Endodermal cell (in vitro differentiated cells): ENCODE measurements around the gene F7. TPM values are rescaled to one million over a fixed set of nuclear protein-coding genes. Genes with fewer than 3 reads are reported as not detected.

Source experiments
- DNase-seq: peaks from one replicate; pipeline ENCODE4 v3.0.0-alpha.2; 2017
- H3K27ac ChIP-seq: 2 replicates; pipeline ENCODE4 v1.5.1; 2013; ENCODE audit warnings: mild to moderate bottlenecking, low read depth, low read length, moderate library complexity
- H3K27me3 ChIP-seq: 2 replicates; pipeline ENCODE4 v1.6.1; 2013; ENCODE audit warnings: mild to moderate bottlenecking, low read length, moderate library complexity; ENCODE audit not compliant: insufficient read depth, control insufficient read depth, poor library complexity, severe bottlenecking
- H3K36me3 ChIP-seq: 2 replicates; pipeline ENCODE4 v1.7.0; 2013; ENCODE audit warnings: mild to moderate bottlenecking, low read length, moderate library complexity; ENCODE audit not compliant: control insufficient read depth, insufficient read depth
- H3K4me1 ChIP-seq: one replicate; pipeline ENCODE4 v1.7.0; 2013; ENCODE audit warnings: low read length; ENCODE audit not compliant: control insufficient read depth, insufficient read depth
- H3K4me3 ChIP-seq: 2 replicates; pipeline ENCODE4 v1.5.1; 2013; ENCODE audit warnings: mild to moderate bottlenecking, low read length, moderate library complexity
- H3K9ac ChIP-seq: 2 replicates; pipeline ENCODE4 v1.6.1; 2013; ENCODE audit warnings: mild to moderate bottlenecking, low read length, moderate library complexity; ENCODE audit not compliant: poor library complexity, severe bottlenecking; ENCODE audit errors: extremely low read depth
- H3K9me3 ChIP-seq: 2 replicates; pipeline ENCODE4 v1.6.1; 2013; ENCODE audit warnings: mild to moderate bottlenecking, low read length, moderate library complexity; ENCODE audit not compliant: control insufficient read depth
- H3K27ac Mint-ChIP-seq: 2 replicates; pipeline ENCODE4 v1.8.0; 2020; ENCODE audit warnings: mixed read lengths
- H3K27me3 Mint-ChIP-seq: 2 replicates; pipeline ENCODE4 v1.8.0; 2021; ENCODE audit warnings: mild to moderate bottlenecking, mixed read lengths; ENCODE audit not compliant: insufficient read depth
- H3K36me3 Mint-ChIP-seq: 2 replicates; pipeline ENCODE4 v1.8.0; 2020; ENCODE audit warnings: low read depth, mixed read lengths
- H3K4me1 Mint-ChIP-seq: 2 replicates; pipeline ENCODE4 v1.8.0; 2020; ENCODE audit warnings: mixed read lengths
- H3K4me3 Mint-ChIP-seq: 2 replicates; pipeline ENCODE4 v1.8.0; 2020; ENCODE audit warnings: mild to moderate bottlenecking, moderate library complexity, mixed read lengths
- H3K9me3 Mint-ChIP-seq: 2 replicates; pipeline ENCODE4 v1.8.0; 2020; ENCODE audit warnings: mild to moderate bottlenecking, mixed read lengths
- WGBS, 2 experiments: methylation state at CpG; one replicate each; pipeline versions ENCODE4 v1.1.5 to v1.1.7; 2013; ENCODE audit warnings: missing lambda C conversion rate in 2 of 2, mixed read lengths in 1 of 2; ENCODE audit not compliant: insufficient coverage in 1 of 2, insufficient read length in 1 of 2; 5-methylcytosine and 5-hydroxymethylcytosine counted together
- total RNA-seq, 2 donors: library from RNA; stranded (reverse); fragmentation: NEBNext Ultra II Directional in 1 of 2; extraction: Animal tissue kit (Norgen Biotek cat#: 25700) in 1 of 2; gene quantifications; 2 replicates in 1 of 2; 3 replicates in 1 of 2; pipeline ENCODE4 v1.2.1, GENCODE V29; 2021
- TF ChIP-seq, protein P1 (sequence below): fragments of 200-600 bp; sonication (generic); conservative IDR thresholded peaks from 2 replicates; pipeline ENCODE4 v1.5.0; 2021; ENCODE audit warnings: antibody characterized with exemption, mild to moderate bottlenecking

Gene F7
- total RNA-seq, 2 donors from 2014 or later: 4.7 to 6.4 TPM

GRCh38 chr13:113153810-113154748, 48.5 kb downstream of the F7 start:
- peaks cover 14% of the 10 kb centered on the region for H3K4me1 ChIP-seq
- no peaks in the 10 kb centered on the region for H3K36me3 ChIP-seq
- DNase-seq: peak; percentile 88
- Mint-ChIP-seq H3K4me3 (peak overlapping the region; percentile 66), H3K27ac (peak overlapping the region; percentile 87), H3K36me3 (peaks cover 10% of the 10 kb centered on the region), H3K9me3 (peaks cover 7% of the 10 kb centered on the region), H3K4me1 (peaks cover 39% of the 10 kb centered on the region), H3K27me3 (no peaks in the 10 kb centered on the region)
- H3K4me3 ChIP-seq: peak overlapping the region; percentile 72
- H3K27ac ChIP-seq: no peak overlapping the region
- TF ChIP-seq, protein P1, sequence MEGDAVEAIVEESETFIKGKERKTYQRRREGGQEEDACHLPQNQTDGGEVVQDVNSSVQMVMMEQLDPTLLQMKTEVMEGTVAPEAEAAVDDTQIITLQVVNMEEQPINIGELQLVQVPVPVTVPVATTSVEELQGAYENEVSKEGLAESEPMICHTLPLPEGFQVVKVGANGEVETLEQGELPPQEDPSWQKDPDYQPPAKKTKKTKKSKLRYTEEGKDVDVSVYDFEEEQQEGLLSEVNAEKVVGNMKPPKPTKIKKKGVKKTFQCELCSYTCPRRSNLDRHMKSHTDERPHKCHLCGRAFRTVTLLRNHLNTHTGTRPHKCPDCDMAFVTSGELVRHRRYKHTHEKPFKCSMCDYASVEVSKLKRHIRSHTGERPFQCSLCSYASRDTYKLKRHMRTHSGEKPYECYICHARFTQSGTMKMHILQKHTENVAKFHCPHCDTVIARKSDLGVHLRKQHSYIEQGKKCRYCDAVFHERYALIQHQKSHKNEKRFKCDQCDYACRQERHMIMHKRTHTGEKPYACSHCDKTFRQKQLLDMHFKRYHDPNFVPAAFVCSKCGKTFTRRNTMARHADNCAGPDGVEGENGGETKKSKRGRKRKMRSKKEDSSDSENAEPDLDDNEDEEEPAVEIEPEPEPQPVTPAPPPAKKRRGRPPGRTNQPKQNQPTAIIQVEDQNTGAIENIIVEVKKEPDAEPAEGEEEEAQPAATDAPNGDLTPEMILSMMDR: no peak
- H3K9ac ChIP-seq: peak overlapping the region; percentile 18
- peaks cover 13% of the 10 kb centered on the region for H3K9me3 ChIP-seq
- 26 to 45% methylated on average over 8 to 17 of the region's 76 CpGs for WGBS, 2 experiments
- peaks cover 13% of the 10 kb centered on the region for H3K27me3 ChIP-seq

DNA sequence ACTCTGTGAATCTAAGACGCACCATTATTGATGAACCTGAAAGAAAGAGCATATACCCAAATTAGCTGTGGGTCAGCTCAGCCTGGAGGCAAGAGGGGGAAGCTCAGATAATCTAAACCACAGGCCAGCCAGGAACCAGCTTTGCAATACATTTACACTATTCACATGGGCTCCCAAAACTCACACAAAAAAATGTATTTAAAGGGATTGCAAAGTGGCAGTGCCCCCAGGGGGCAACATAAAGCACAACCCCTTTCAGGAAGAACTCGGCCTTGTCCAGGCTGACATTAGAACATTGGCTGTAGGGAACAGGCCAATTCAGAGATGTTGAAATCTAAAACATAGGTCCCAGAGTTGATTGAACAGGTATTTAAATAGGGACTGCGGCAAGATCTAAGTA, 49.6 kb downstream of the F7 start:
- peak overlapping the region; percentile 76 for H3K27ac Mint-ChIP-seq
- H3K4me1 Mint-ChIP-seq: peaks cover 47% of the 10 kb centered on the region
- H3K36me3 Mint-ChIP-seq: peaks cover 10% of the 10 kb centered on the region
- Histone ChIP-seq H3K36me3 (no peaks in the 10 kb centered on the region), H3K4me3 (no peak overlapping the region), H3K9me3 (peaks cover 13% of the 10 kb centered on the region), H3K27me3 (peaks cover 13% of the 10 kb centered on the region), H3K27ac (no peak overlapping the region), H3K9ac (no peak overlapping the region), H3K4me1 (peaks cover 21% of the 10 kb centered on the region)
- TF ChIP-seq, protein P1: peak; percentile 16
- no peaks in the 10 kb centered on the region for H3K27me3 Mint-ChIP-seq
- peak; percentile 41 for DNase-seq
- peaks cover 7% of the 10 kb centered on the region for H3K9me3 Mint-ChIP-seq
- 94 to 95% methylated on average over 2 to 3 of the region's 3 CpGs for WGBS, 2 experiments
- no peak overlapping the region for H3K4me3 Mint-ChIP-seq

GRCh38 chr13:113155982-113156655, 50.5 kb downstream of the F7 start:
- H3K27me3 Mint-ChIP-seq: no peaks in the 10 kb centered on the region
- TF ChIP-seq, protein P1: no peak
- Histone ChIP-seq H3K36me3 (no peaks in the 10 kb centered on the region), H3K27ac (no peak overlapping the region), H3K27me3 (peaks cover 13% of the 10 kb centered on the region), H3K4me3 (no peak overlapping the region), H3K4me1 (peaks cover 21% of the 10 kb centered on the region), H3K9ac (no peak overlapping the region), H3K9me3 (peaks cover 13% of the 10 kb centered on the region)
- H3K36me3 Mint-ChIP-seq: peaks cover 10% of the 10 kb centered on the region
- H3K9me3 Mint-ChIP-seq: peaks cover 7% of the 10 kb centered on the region
- H3K4me3 Mint-ChIP-seq: no peak overlapping the region
- peaks cover 46% of the 10 kb centered on the region for H3K4me1 Mint-ChIP-seq
- H3K27ac Mint-ChIP-seq: no peak overlapping the region
- no peak for DNase-seq
- WGBS, 2 experiments: 96 to 97% methylated on average over 5 to 9 of the region's 9 CpGs
